IMR-90 (cell line): ENCODE data around the gene CLIC3. TPM values are rescaled to one million over a fixed set of nuclear protein-coding genes. Genes with fewer than 3 reads are reported as not detected.

Source experiments
- ATAC-seq: fragments of 200-7000 bp; cut with Tn5 transposase; 2 replicates; pipeline ENCODE4 v1.9.1; 2020; ENCODE audit warnings: low read depth, mild to moderate bottlenecking, moderate library complexity
- BruUV-seq: library from RNA; stranded (reverse); fragments of 400-500 nt; replicated peaks from 2 replicates; lab custom pipeline; 2021; lab: Mats Ljungman, UMichigan
- CTCF ChIA-PET: fragments of 300-600 bp; formaldehyde crosslinking; extraction: SDS; loops from one replicate; lab custom pipeline; 2021; ENCODE audit warnings: antibody characterized with exemption; lab: Yijun Ruan, JAX
- POLR2A ChIA-PET: fragments of 300-600 bp; sonication (Branson Sonifier 250); formaldehyde crosslinking; loops from one replicate; lab custom pipeline; 2022; ENCODE audit warnings: antibody characterized with exemption; ENCODE audit not compliant: unreplicated experiment; lab: Charles Lee
- DNase-seq: peaks from one replicate; pipeline ENCODE4 v3.0.0; 2013
- H2AFZ ChIP-seq: replicated peaks from 2 replicates; pipeline ENCODE3; 2013; ENCODE audit warnings: low read length, mild to moderate bottlenecking; ENCODE audit not compliant: poor library complexity
- H2AK5ac ChIP-seq: 2 replicates; pipeline ENCODE4 v1.6.1; 2013; ENCODE audit warnings: low read depth, low read length, inconsistent platforms
- H2AK9ac ChIP-seq: replicated peaks from 2 replicates; pipeline ENCODE3; 2013; ENCODE audit warnings: mild to moderate bottlenecking, low read depth, low read length, moderate library complexity; ENCODE audit not compliant: poor library complexity
- H2BK120ac ChIP-seq: 2 replicates; pipeline ENCODE4 v1.6.1; 2013; ENCODE audit warnings: low read depth, low read length, inconsistent platforms
- H2BK15ac ChIP-seq: 3 replicates; pipeline ENCODE4 v1.6.1; 2013; ENCODE audit warnings: low read depth, low read length, inconsistent platforms
- H2BK20ac ChIP-seq: 2 replicates; pipeline ENCODE4 v1.6.1; 2013; ENCODE audit warnings: low read depth, mild to moderate bottlenecking, inconsistent platforms, low read length, moderate library complexity
- H2BK5ac ChIP-seq: 2 replicates; pipeline ENCODE4 v1.6.1; 2013; ENCODE audit warnings: mild to moderate bottlenecking, low read depth, low read length, inconsistent platforms; ENCODE audit not compliant: poor library complexity, severe bottlenecking
- H3K14ac ChIP-seq: replicated peaks from 2 replicates; pipeline ENCODE4 v1.6.1; 2013; ENCODE audit warnings: low read depth, low read length, inconsistent platforms
- H3K18ac ChIP-seq: 2 replicates; pipeline ENCODE4 v1.6.1; 2013; ENCODE audit warnings: low read depth, low read length, control low read depth
- H3K23ac ChIP-seq: 2 replicates; pipeline ENCODE4 v1.6.1; 2013; ENCODE audit warnings: low read depth, low read length, inconsistent platforms
- H3K27ac ChIP-seq: 2 replicates; pipeline ENCODE4 v1.5.1; 2013; ENCODE audit warnings: mild to moderate bottlenecking, control low read depth, low read length; ENCODE audit not compliant: insufficient read depth
- H3K27me3 ChIP-seq: 2 replicates; pipeline ENCODE4 v1.6.1; 2013; ENCODE audit warnings: low read length; ENCODE audit not compliant: control insufficient read depth, insufficient read depth
- H3K36me3 ChIP-seq: 2 replicates; pipeline ENCODE4 v1.6.1; 2013; ENCODE audit warnings: low read length, mixed read lengths; ENCODE audit not compliant: control insufficient read depth, insufficient read depth
- H3K4ac ChIP-seq: 2 replicates; pipeline ENCODE4 v1.6.1; 2013; ENCODE audit warnings: low read depth, low read length, inconsistent platforms
- H3K4me1 ChIP-seq: 2 replicates; pipeline ENCODE4 v1.6.1; 2013; ENCODE audit warnings: low read length, mixed read lengths; ENCODE audit not compliant: control insufficient read depth, insufficient read depth
- H3K4me2 ChIP-seq: 2 replicates; pipeline ENCODE4 v1.6.1; 2013; ENCODE audit warnings: low read depth, mild to moderate bottlenecking, control low read depth, low read length, moderate library complexity
- H3K4me3 ChIP-seq: 2 replicates; pipeline ENCODE4 v1.5.1; 2013; ENCODE audit warnings: low read depth, mild to moderate bottlenecking, control low read depth, low read length, moderate library complexity; ENCODE audit not compliant: insufficient read depth
- H3K56ac ChIP-seq: 2 replicates; pipeline ENCODE4 v1.6.1; 2013; ENCODE audit warnings: low read length, inconsistent platforms; ENCODE audit not compliant: insufficient read depth; ENCODE audit errors: extremely low read depth
- H3K79me1 ChIP-seq, 2 experiments: 2 replicates each; pipeline ENCODE4 v1.6.1; 2013; ENCODE audit warnings: low read length in 2 of 2, inconsistent platforms in 1 of 2, low read depth in 1 of 2
- H3K9ac ChIP-seq: 2 replicates; pipeline ENCODE4 v1.6.1; 2013; ENCODE audit warnings: low read depth, low read length, control low read depth
- H3K9me1 ChIP-seq: 2 replicates; pipeline ENCODE4 v1.6.1; 2013; ENCODE audit warnings: low read length, inconsistent platforms; ENCODE audit not compliant: insufficient read depth
- H3K9me3 ChIP-seq: 2 replicates; pipeline ENCODE4 v1.6.1; 2013; ENCODE audit warnings: low read length; ENCODE audit not compliant: control insufficient read depth, insufficient read depth
- H4K20me1 ChIP-seq: 2 replicates; pipeline ENCODE4 v1.6.1; 2013; ENCODE audit warnings: low read length, inconsistent platforms; ENCODE audit not compliant: insufficient read depth
- H4K5ac ChIP-seq: 2 replicates; pipeline ENCODE4 v1.6.1; 2013; ENCODE audit warnings: mild to moderate bottlenecking, low read depth, low read length, control low read depth
- H4K8ac ChIP-seq, 2 experiments: 2 replicates each; pipeline ENCODE4 v1.6.1; 2013; ENCODE audit warnings: low read depth in 2 of 2, low read length in 2 of 2, control low read depth in 1 of 2, inconsistent platforms in 1 of 2
- H4K91ac ChIP-seq: 2 replicates; pipeline ENCODE4 v1.6.1; 2013; ENCODE audit warnings: low read depth, low read length, inconsistent platforms; ENCODE audit not compliant: insufficient read depth
- BHLHE40 ChIP-seq: fragments of 150-350 bp; IDR thresholded peaks from 2 replicates; pipeline ENCODE4 v1.6.1; 2016; ENCODE audit warnings: mild to moderate bottlenecking, low read depth, low read length
- CEBPB ChIP-seq: IDR thresholded peaks from 2 replicates; pipeline ENCODE4 v1.6.1; 2012; ENCODE audit warnings: low read depth, low read length, improper control_type of control experiment
- CHD1 ChIP-seq: IDR thresholded peaks from 2 replicates; pipeline ENCODE4 v1.6.1; 2012; ENCODE audit warnings: low read depth, low read length, improper control_type of control experiment
- CTCF ChIP-seq: conservative IDR thresholded peaks from 2 replicates; pipeline ENCODE4 v1.5.1; 2012; ENCODE audit warnings: mild to moderate bottlenecking, low read depth, low read length, improper control_type of control experiment
- ELK1 ChIP-seq: fragments of 150-350 bp; IDR thresholded peaks from 2 replicates; pipeline ENCODE4 v1.6.1; 2016; ENCODE audit warnings: low read depth, mild to moderate bottlenecking, low read length, moderate library complexity, borderline replicate concordance
- MAZ ChIP-seq: IDR thresholded peaks from 2 replicates; pipeline ENCODE4 v1.6.1; 2012; ENCODE audit warnings: low read depth, mild to moderate bottlenecking, low read length, improper control_type of control experiment, moderate library complexity, borderline replicate concordance
- SMC3 ChIP-seq: fragments of 150-350 bp; IDR thresholded peaks from 2 replicates; pipeline ENCODE4 v1.6.1; 2016; ENCODE audit warnings: low read depth, mild to moderate bottlenecking, antibody characterized with exemption, low read length, moderate library complexity
- USF2 ChIP-seq: fragments of 150-350 bp; IDR thresholded peaks from 2 replicates; pipeline ENCODE4 v1.6.1; 2017; ENCODE audit warnings: mild to moderate bottlenecking, antibody characterized with exemption, low read length, low read depth
- WGBS, 2 experiments: methylation state at CpG; one replicate each; pipeline versions ENCODE4 v1.1.5 to v1.1.7; 2013; ENCODE audit warnings: missing lambda C conversion rate in 2 of 2; ENCODE audit not compliant: insufficient read length in 1 of 2; ENCODE audit errors: extremely low coverage in 2 of 2; 5-methylcytosine and 5-hydroxymethylcytosine counted together
- dilution Hi-C: fragments of 300-500 bp; cut with HindIII; formaldehyde crosslinking; loops from one replicate; pipeline ENCODE4 v1.14.3; 2018; ENCODE audit warnings: low sequenced_read_pairs; ENCODE audit not compliant: unreplicated experiment
- in situ Hi-C: fragments of 300-500 bp; cut with MboI; formaldehyde crosslinking; loops from 3 replicates; pipeline ENCODE4 v1.14.3; 2019; ENCODE audit warnings: low sequenced_read_pairs, inconsistent platforms, mixed read lengths
- intact Hi-C: fragments of 100-400 bp; cut with micrococcal nuclease; formaldehyde crosslinking; loops from 2 replicates; pipeline ENCODE4 v1.10.0; 2022
- polyA plus RNA-seq, 3 experiments: library from polyadenylated mRNA; depleted of rRNA; stranded (reverse); fragments of >200 nt; gene quantifications; 2 replicates each; pipeline ENCODE4 v1.2.3, GENCODE V29; 2012; ENCODE audit warnings: low replicate concordance in 1 of 3
- total RNA-seq: library from RNA; depleted of rRNA; stranded (reverse); fragments of >200 nt; gene quantifications from 2 replicates; pipeline ENCODE4 v1.2.3, GENCODE V29; 2012

CLIC3 gene
- total and polyA plus RNA-seq, 2 of the 4 experiments (the other 2 are of a cell fraction), result 0.18 to 1.7 TPM

- in situ Hi-C loops, result no loop called here
These were observed 26.0 kb downstream of the CLIC3 start for GRCh38 chr9:136970361-136970760.

More at GRCh38 chr9:136970361-136970760, 26.0 kb downstream of the CLIC3 start:
- Histone ChIP-seq H3K4ac (no peak overlapping the region), H4K20me1 (no peaks in the 10 kb centered on the region), H3K4me2 (no peak overlapping the region), H3K14ac (no peak overlapping the region), H3K27me3 (peaks cover 19% of the 10 kb centered on the region), H3K9ac (no peak overlapping the region), H3K56ac (no peak overlapping the region), H4K5ac (no peak overlapping the region), H3K18ac (no peak overlapping the region), H2AFZ (no peak overlapping the region), H3K79me1 (no peaks in the 10 kb centered on the region), H4K91ac (no peak overlapping the region), H3K27ac (no peak overlapping the region), H2BK120ac (no peak overlapping the region), H4K8ac (no peak overlapping the region), H2BK15ac (no peak overlapping the region), H3K4me1 (no peaks in the 10 kb centered on the region), H3K23ac (no peak overlapping the region), H2BK5ac (no peak overlapping the region), H3K4me3 (no peak overlapping the region), H2BK20ac (no peak overlapping the region), H2AK9ac (no peak overlapping the region), H3K9me3 (no peaks in the 10 kb centered on the region), H3K36me3 (no peaks in the 10 kb centered on the region), H2AK5ac (no peak overlapping the region), H3K9me1 (no peaks in the 10 kb centered on the region)
- DNase-seq (no peak), ATAC-seq (no peak)
- ChIA-PET POLR2A (no interaction called here), CTCF (no interaction called here)
- intact Hi-C loops, result no loop called here
- BruUV-seq, result no TSS peak
- TF ChIP-seq CTCF (no peak), CHD1 (no peak), USF2 (no peak), ELK1 (no peak), SMC3 (no peak), BHLHE40 (no peak), MAZ (no peak), CEBPB (no peak)
- WGBS, 2 experiments, result no CpG with 5 or more reads among the region's 11 CpGs
- dilution Hi-C loops, result no loop called here
